ENCODE measurements around the gene OR4N5.

- TF ChIP-seq CTCF (IDR thresholded peaks at IDR 0.05 in 2 of 3, conservative IDR thresholded peaks at IDR 0.05 in 1 of 3; ENCODE audit: borderline replicate concordance in 1 of 3, insufficient read depth in 1 of 3, low read depth in 2 of 3, low read length in 2 of 3) (no peak), POLR2A (IDR thresholded peaks at IDR 0.05; ENCODE audit: borderline replicate concordance, extremely low read depth, insufficient read depth, insufficient read length) (no peak), POLR2AphosphoS5 (IDR thresholded peaks at IDR 0.05; ENCODE audit: low read depth, low read length) (no peak), EZH2 (IDR thresholded peaks at IDR 0.05) (no peak), ZFX (IDR thresholded peaks at IDR 0.05) (no peak), EGR1 (IDR thresholded peaks at IDR 0.05; ENCODE audit: low read depth) (no peak), FOSL1 (IDR thresholded peaks at IDR 0.05; ENCODE audit: low read depth) (no peak), CEBPB (IDR thresholded peaks at IDR 0.05; ENCODE audit: low read depth) (no peak), YY1 (IDR thresholded peaks at IDR 0.05; ENCODE audit: extremely low read depth, insufficient replicate concordance, low read depth, low read length) (no peak)
- TF ChIP-seq, protein P1, sequence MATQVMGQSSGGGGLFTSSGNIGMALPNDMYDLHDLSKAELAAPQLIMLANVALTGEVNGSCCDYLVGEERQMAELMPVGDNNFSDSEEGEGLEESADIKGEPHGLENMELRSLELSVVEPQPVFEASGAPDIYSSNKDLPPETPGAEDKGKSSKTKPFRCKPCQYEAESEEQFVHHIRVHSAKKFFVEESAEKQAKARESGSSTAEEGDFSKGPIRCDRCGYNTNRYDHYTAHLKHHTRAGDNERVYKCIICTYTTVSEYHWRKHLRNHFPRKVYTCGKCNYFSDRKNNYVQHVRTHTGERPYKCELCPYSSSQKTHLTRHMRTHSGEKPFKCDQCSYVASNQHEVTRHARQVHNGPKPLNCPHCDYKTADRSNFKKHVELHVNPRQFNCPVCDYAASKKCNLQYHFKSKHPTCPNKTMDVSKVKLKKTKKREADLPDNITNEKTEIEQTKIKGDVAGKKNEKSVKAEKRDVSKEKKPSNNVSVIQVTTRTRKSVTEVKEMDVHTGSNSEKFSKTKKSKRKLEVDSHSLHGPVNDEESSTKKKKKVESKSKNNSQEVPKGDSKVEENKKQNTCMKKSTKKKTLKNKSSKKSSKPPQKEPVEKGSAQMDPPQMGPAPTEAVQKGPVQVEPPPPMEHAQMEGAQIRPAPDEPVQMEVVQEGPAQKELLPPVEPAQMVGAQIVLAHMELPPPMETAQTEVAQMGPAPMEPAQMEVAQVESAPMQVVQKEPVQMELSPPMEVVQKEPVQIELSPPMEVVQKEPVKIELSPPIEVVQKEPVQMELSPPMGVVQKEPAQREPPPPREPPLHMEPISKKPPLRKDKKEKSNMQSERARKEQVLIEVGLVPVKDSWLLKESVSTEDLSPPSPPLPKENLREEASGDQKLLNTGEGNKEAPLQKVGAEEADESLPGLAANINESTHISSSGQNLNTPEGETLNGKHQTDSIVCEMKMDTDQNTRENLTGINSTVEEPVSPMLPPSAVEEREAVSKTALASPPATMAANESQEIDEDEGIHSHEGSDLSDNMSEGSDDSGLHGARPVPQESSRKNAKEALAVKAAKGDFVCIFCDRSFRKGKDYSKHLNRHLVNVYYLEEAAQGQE (IDR thresholded peaks at IDR 0.05; ENCODE audit: low read depth), result no peak
- TF ChIP-seq, protein P2, sequence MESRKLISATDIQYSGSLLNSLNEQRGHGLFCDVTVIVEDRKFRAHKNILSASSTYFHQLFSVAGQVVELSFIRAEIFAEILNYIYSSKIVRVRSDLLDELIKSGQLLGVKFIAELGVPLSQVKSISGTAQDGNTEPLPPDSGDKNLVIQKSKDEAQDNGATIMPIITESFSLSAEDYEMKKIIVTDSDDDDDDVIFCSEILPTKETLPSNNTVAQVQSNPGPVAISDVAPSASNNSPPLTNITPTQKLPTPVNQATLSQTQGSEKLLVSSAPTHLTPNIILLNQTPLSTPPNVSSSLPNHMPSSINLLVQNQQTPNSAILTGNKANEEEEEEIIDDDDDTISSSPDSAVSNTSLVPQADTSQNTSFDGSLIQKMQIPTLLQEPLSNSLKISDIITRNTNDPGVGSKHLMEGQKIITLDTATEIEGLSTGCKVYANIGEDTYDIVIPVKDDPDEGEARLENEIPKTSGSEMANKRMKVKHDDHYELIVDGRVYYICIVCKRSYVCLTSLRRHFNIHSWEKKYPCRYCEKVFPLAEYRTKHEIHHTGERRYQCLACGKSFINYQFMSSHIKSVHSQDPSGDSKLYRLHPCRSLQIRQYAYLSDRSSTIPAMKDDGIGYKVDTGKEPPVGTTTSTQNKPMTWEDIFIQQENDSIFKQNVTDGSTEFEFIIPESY (IDR thresholded peaks at IDR 0.05; ENCODE audit: extremely low read depth, insufficient replicate concordance, low read length), result no peak
- TF ChIP-seq, protein P3, sequence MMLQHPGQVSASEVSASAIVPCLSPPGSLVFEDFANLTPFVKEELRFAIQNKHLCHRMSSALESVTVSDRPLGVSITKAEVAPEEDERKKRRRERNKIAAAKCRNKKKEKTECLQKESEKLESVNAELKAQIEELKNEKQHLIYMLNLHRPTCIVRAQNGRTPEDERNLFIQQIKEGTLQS (IDR thresholded peaks at IDR 0.05), result no peak
Measured at GRCh38 chr14:20194101-20194500, 55.5 kb downstream of the OR4N5 start.
